DOHH2 (cell line): ENCODE measurements around the gene EXOC3.

Experiments used
- H3F3A ChIP-seq: fragments of 200-600 bp; sonication (generic), shearing (Covaris generic); 2 replicates; pipeline ENCODE4 v1.6.0; 2016; ENCODE audit warnings: antibody characterized with exemption, mild to moderate bottlenecking; ENCODE audit not compliant: control insufficient read depth, insufficient read depth
- H3K27ac ChIP-seq: fragments of 200-600 bp; sonication (generic); 2 replicates; pipeline ENCODE4 v1.5.1; 2014; ENCODE audit warnings: low read depth, mild to moderate bottlenecking, low read length, moderate library complexity
- H3K27me3 ChIP-seq: fragments of 200-600 bp; sonication (generic); 2 replicates; pipeline ENCODE4 v1.6.1; 2014; ENCODE audit warnings: mild to moderate bottlenecking, low read length, mixed read lengths; ENCODE audit not compliant: control insufficient read depth
- H3K36me3 ChIP-seq: fragments of 200-600 bp; sonication (generic); 2 replicates; pipeline ENCODE4 v1.6.1; 2014; ENCODE audit warnings: mild to moderate bottlenecking, low read length, moderate library complexity, mixed read lengths; ENCODE audit not compliant: control insufficient read depth
- H3K4me1 ChIP-seq: fragments of 200-600 bp; sonication (generic); 2 replicates; pipeline ENCODE4 v1.6.1; 2014; ENCODE audit warnings: mild to moderate bottlenecking, low read length, mixed read lengths; ENCODE audit not compliant: control insufficient read depth
- H3K4me2 ChIP-seq: fragments of 200-600 bp; sonication (generic); 2 replicates; pipeline ENCODE4 v1.6.0; 2014; ENCODE audit warnings: mild to moderate bottlenecking, low read length, moderate library complexity
- H3K4me3 ChIP-seq: fragments of 200-600 bp; sonication (generic); 2 replicates; pipeline ENCODE4 v1.5.1; 2014; ENCODE audit warnings: mild to moderate bottlenecking, low read length, mixed read lengths
- H3K79me2 ChIP-seq: fragments of 200-600 bp; sonication (generic); 2 replicates; pipeline ENCODE4 v1.6.1; 2014; ENCODE audit warnings: mild to moderate bottlenecking, low read length, mixed read lengths; ENCODE audit not compliant: control insufficient read depth
- H3K9me2 ChIP-seq: fragments of 200-600 bp; sonication (generic); replicated peaks from 2 replicates; pipeline ENCODE4 v1.6.1; 2014; ENCODE audit warnings: mild to moderate bottlenecking, low read length, mixed read lengths; ENCODE audit not compliant: control insufficient read depth
- H3K9me3 ChIP-seq: fragments of 200-600 bp; sonication (generic); 2 replicates; pipeline ENCODE4 v1.6.1; 2014; ENCODE audit warnings: antibody characterized with exemption, low read length, mixed read lengths; ENCODE audit not compliant: control insufficient read depth, insufficient read depth
- H4K20me1 ChIP-seq: fragments of 200-600 bp; sonication (generic); 2 replicates; pipeline ENCODE4 v1.6.0; 2014; ENCODE audit warnings: low read depth, mild to moderate bottlenecking, antibody characterized with exemption, low read length, moderate library complexity; ENCODE audit not compliant: control insufficient read depth, insufficient read depth
- CTCF ChIP-seq: fragments of 200-600 bp; sonication (generic); IDR thresholded peaks from one replicate; pipeline ENCODE4 v1.5.1; 2014; ENCODE audit warnings: antibody characterized with exemption, mild to moderate bottlenecking, low read depth, low read length; ENCODE audit not compliant: poor library complexity, severe bottlenecking
- EZH2phosphoT487 ChIP-seq: fragments of 200-600 bp; sonication (generic); IDR thresholded peaks from 2 replicates; pipeline ENCODE4 v1.6.1; 2017; ENCODE audit warnings: borderline replicate concordance, mild to moderate bottlenecking, antibody characterized with exemption, low read length, moderate library complexity, mixed read lengths

Gene EXOC3

GRCh38 chr5:478369-478981 lies 35.5 kb downstream of the EXOC3 start:
- Histone ChIP-seq H3K9me3 (no peaks in the 10 kb centered on the region), H3K79me2 (peaks cover 20% of the 10 kb centered on the region), H3K4me3 (no peak overlapping the region), H4K20me1 (0 out of 2 replicates have a peak, but pooled peaks cover 3% of the 10 kb centered on the region), H3K4me1 (peaks cover 11% of the 10 kb centered on the region), H3K27ac (no peak overlapping the region), H3K4me2 (no peak overlapping the region), H3K9me2 (no peaks in the 10 kb centered on the region), H3F3A (no peaks in the 10 kb centered on the region), H3K27me3 (no peaks in the 10 kb centered on the region), H3K36me3 (peaks cover 26% of the 10 kb centered on the region)
- TF ChIP-seq EZH2phosphoT487 (no peak), CTCF (no peak)

GRCh38 chr5:478982-479535 lies 36.1 kb downstream of the EXOC3 start:
- Histone ChIP-seq H3K4me3 (no peak overlapping the region), H3K4me1 (peaks cover 11% of the 10 kb centered on the region), H3F3A (no peaks in the 10 kb centered on the region), H3K27ac (no peak overlapping the region), H3K4me2 (no peak overlapping the region), H3K79me2 (peaks cover 15% of the 10 kb centered on the region), H3K9me3 (no peaks in the 10 kb centered on the region), H3K27me3 (no peaks in the 10 kb centered on the region), H4K20me1 (0 out of 2 replicates have a peak, but pooled peaks cover 3% of the 10 kb centered on the region), H3K9me2 (no peaks in the 10 kb centered on the region), H3K36me3 (peaks cover 26% of the 10 kb centered on the region)
- TF ChIP-seq CTCF (no peak), EZH2phosphoT487 (no peak)

- no peaks in the 10 kb centered on the region for H3K27me3 ChIP-seq
- H3K4me2 ChIP-seq, result no peak overlapping the region
- 0 out of 2 replicates have a peak, but pooled peaks cover 3% of the 10 kb centered on the region for H4K20me1 ChIP-seq
- no peak overlapping the region for H3K4me3 ChIP-seq
- peaks cover 26% of the 10 kb centered on the region for H3K36me3 ChIP-seq
- H3K9me2 ChIP-seq, result no peaks in the 10 kb centered on the region
- peaks cover 10% of the 10 kb centered on the region for H3K4me1 ChIP-seq
- no peak for TF ChIP-seq CTCF
- no peak for TF ChIP-seq EZH2phosphoT487
- H3K79me2 ChIP-seq, result peaks cover 12% of the 10 kb centered on the region
- no peaks in the 10 kb centered on the region for H3F3A ChIP-seq
- no peak overlapping the region for H3K27ac ChIP-seq
- H3K9me3 ChIP-seq, result no peaks in the 10 kb centered on the region
Measured at GRCh38 chr5:479566-480319, 36.8 kb downstream of the EXOC3 start.
